GM21576 (cell line): ENCODE results near the gene HSPA8.
A peak's percentile ranks its signal among the peaks of the same experiment; 100 is the strongest.
"Not testable (repeated sequence)": the region's sequence is repeated elsewhere in the genome, so short reads cannot be mapped to it uniquely, and the experiment has no call there.

ENCODE experiments used
- ATAC-seq: cut with Tn5 transposase; IDR thresholded peaks from one replicate; pipeline ENCODE4 v1.9.1; 2021; ENCODE audit warnings: mild to moderate bottlenecking, moderate library complexity; ENCODE audit not compliant: unreplicated experiment

The HSPA8 gene

GRCh38 chr11:123061403-123062157 is at the start of gene HSPA8:
Gene HSPA8, minus strand, starts transcription at chr11:123062136. Its CDS starts 812 bp downstream, at chr11:123061324.
- no peak for ATAC-seq

GRCh38 chr11:123111465-123111864 is 49.5 kb upstream of the HSPA8 start:
- no peak for ATAC-seq

DNA sequence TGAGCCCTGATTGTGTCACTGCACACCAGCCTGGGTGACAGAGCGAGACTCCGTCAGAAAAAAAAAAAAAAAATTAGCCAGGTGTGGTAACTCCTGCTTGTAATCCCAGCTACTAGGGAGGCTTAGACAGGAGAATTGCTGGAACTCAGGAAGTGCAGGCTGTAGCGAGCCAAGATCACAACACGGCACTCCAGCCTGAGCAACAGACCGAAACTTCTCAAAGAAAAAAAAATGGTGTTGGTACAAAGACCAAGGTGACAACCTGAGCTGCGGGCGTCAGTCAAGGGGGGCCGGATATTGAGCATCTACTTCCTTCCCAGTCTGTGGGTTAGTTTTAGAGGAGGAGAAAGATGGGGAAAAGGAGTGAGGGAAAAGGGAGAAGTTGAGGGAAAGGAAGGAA is 48.5 kb upstream of the HSPA8 start:
- ATAC-seq, result no peak

DNA sequence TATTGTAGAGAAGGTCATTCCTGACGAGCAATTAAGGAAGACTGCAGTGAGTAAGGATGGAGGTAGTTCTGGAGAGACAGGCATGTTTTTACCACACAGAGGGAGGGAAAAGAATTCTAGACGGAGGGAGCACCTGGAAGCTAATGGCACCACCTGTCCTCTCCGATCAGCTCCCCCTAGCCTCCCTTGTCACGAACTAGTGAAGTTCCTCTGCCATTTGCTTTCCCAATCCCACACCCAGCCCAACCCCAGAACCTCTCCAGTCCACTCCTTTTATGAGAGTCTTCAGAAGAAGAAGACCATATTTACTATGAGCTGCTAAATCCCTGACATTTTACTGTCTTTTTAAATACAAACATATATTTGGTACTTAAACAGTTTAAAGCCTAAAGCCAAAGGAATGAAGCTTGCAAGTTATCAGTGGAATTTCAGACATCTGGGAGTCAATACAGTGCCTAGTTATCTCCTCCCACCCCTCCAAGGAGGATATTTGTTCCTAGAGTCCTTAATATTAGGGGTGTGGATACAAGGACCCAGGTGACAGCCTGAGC is 46.1 kb upstream of the HSPA8 start:
- no peak for ATAC-seq

DNA sequence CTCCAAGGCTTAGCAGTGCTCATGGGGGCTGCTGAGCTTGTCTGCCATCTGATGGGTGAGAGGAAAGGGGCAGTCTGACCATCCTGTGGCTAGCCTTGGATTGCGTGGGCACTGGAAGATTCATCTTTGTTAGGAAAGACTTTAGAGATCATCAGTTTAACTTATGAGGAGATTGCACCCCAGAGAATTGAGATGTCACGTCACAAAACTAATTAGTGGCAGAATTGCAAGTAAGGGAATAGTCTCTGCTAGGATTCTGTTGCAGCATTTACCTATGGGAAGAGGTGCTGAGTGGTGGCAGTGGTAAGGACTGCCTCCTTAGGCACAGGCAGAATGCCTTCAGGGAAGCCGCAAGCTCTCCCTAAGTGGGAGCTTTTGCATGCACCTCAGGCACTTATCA is 42.8 kb upstream of the HSPA8 start:
- ATAC-seq, result no peak

GRCh38 chr11:123103326-123103980 is 41.5 kb upstream of the HSPA8 start:
- ATAC-seq, result no peak

DNA sequence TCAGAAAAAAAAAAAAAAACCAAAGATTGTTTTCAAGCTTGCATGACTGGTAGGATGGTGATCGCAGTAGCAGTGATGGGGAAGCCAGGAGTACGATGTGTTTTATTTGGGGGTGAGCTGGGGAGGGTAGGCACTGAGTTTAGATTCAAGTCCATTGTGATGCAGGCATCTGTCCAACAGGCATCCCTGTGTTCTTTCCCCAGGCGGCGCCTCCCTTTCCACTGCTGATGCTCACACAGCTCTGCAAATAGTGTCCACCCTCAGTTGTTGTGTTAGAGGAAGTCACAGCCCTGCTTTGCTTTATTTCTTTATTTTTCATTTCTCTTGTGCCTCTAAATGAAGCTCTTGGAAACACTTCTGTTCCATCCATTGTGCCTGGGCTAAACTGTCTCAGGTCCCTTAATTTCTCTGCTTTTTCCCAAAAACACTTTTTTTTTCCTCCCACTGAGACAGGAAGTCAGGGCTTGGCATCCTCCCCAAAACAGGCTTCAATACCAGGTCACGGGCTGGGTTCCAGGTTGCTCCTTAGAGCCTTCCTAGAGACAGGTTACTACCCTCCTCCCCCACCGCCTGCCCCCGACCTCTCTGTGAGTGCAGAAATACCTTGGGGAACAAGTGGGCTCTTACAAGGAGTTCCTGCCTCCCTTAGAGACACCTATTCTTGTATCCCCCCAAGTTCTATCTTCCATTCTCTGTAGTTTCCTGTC is 38.6 kb upstream of the HSPA8 start:
- no peak for ATAC-seq

- ATAC-seq, result no peak
These were observed 37.1 kb upstream of the HSPA8 start for GRCh38 chr11:123098990-123099389.

DNA sequence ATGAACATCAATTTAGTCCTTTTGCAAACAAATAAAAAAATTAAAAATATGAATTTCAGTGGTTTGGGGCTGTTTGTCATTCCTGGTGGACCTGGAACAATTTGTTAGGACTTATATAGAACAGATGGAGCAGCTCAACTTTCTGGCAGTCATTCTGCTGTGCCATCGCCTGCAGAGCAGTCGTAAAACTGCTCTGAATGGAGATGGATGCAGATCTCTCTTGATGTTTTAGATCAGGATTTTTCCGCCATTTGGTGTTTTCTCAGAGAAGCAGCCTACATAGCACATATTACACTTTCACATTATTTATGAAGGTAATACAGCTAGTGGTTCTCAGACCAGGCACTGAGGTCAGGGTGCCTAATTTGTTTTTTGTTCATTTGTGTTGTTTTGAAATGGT is 31.8 kb upstream of the HSPA8 start:
- no peak for ATAC-seq

DNA sequence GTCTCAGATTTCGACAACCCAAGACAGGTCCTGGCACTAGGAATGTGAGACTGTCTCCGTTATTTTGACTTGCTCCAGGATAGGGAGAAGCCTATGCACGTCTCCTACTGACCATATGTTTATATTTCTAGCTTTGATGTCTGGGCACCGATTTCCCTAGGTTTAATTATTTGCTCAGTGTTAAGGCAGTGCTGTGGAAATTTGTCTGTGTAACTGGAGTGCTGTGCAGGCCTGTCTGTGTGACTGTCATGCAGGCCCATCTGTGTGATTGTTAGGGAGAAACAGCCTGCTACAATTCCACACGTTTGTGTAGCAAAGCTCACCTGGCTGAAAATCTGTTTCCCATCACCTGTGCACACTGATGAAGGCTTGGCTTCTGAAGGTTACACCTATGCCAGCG is 29.6 kb upstream of the HSPA8 start:
- ATAC-seq, result no peak

- not testable (repeated sequence) for ATAC-seq
These were observed 28.2 kb upstream of the HSPA8 start for GRCh38 chr11:123090168-123090567.

DNA sequence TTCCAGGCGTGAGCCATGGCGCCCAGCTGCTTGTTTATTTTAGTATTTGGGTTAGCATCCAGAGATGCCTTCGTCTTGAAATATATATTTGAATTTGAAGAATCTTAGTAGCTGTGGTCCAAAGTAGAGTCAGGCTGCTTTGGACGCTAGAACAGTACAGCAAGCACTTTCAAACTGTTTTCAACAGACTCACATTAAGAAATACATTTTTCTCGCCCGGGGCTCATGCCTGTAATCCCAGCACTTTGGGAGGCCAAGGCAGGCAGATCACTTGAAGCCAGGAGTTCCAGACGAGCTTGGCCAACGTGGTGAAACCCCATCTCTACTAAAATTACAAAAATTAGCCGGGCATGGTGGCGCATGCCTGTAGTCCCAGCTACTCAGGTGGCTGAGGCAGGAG is 27.0 kb upstream of the HSPA8 start:
- not testable (repeated sequence) for ATAC-seq

DNA sequence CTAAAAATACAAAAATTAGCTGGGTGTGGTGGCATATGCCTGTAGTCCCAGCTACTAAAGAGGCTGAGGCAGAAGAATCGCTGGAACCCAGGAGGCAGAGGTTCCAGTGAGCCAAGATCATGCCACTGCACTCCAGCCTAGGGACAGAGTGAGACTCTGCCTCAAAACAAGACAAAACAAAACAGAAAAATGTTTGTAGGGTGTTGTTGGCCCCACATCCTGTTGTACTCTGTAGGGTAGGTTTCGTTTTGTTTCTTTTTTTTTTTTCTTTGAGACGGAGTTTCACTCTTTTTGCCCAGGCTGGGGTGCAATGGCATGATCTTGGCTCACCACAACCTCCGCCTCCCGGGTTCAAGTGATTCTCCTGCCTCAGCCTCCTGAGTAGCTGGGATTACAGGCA is 25.7 kb upstream of the HSPA8 start:
- peak; percentile 94 for ATAC-seq

DNA sequence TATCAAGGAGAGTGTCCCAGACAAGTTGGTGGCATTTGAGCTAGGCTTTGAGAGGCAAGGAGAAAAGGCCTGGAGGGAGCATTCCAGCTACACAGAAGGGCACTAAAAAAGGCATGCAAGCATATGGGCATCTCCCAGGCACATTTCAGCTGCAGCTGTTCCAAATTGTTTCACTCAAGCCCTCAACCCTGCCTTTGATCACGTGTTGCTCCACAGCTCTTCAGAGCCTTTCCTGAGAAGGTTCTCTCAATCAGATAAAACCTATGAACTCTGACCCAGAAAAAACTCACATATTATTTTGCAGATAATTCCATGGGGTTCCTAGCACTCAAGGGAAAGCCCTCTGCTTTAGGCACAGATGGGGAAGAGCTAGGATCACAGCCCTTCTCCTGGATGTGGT is 24.4 kb upstream of the HSPA8 start:
- no peak for ATAC-seq

GRCh38 chr11:123085497-123085896 is 23.6 kb upstream of the HSPA8 start:
- ATAC-seq, result no peak

DNA sequence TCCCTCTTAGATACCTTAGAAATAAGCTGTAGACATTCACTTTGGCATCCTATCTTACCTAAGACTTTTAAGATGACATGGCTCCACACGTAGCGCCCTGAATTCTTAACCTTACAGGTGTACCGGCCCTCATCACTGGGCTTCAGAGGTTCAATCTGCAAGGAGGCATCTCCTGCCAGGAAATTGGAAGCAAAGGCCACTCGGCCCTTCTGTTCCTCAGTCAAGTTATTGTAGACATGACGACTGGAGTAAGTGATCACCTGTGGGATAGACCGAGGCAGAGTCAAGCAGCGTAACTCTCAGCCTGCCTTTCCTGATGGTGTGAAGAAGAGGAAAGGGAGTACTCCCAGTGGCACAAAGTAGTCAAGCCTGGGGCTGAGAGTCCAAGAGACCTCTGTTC is 22.5 kb upstream of the HSPA8 start:
- no peak for ATAC-seq

DNA sequence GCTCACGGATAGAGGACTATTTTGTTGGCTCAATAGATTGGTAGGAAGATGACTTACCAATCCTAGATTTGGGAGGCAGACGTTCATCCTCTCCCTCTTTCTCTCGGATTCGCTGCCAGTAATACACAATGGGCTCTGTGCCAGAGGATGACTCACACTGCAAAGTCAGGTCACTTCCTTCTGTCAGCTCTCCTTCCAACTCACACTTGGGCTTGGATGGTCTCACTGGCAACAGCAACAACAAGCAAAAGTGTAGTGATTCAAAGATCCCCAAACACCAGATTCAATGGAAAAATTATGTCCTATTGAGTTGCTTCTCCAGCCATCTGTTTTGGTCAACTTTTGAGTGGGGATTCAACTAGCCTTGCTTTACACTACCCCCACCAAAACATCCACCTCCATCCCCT is 21.7 kb upstream of the HSPA8 start:
- ATAC-seq, result no peak

DNA sequence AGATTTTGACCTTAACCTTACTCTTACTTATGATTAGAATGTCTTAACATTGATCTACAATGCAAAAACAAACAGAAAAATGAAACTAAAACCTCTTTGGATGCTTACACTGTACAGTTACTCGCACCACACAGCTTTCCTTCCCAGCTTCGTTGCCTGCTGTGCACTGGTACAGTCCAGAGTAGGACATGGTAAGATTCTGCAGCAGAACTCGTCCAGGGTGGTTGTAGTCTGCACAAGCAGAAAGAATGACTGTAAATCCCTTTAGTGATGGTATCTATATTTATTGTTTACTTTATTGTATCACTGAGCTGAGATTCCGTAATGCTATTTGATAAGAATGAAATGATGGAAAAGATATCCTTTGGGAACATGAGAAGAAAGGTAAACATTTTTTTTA is 21.0 kb upstream of the HSPA8 start:
- no peak for ATAC-seq

GRCh38 chr11:123080015-123080414 is 18.1 kb upstream of the HSPA8 start:
- ATAC-seq, result no peak

- ATAC-seq, result no peak
These were observed 14.5 kb upstream of the HSPA8 start for GRCh38 chr11:123076484-123076883.

GRCh38 chr11:123073343-123074057 is 11.6 kb upstream of the HSPA8 start:
- no peak for ATAC-seq
